ENCODE measurements around the gene THUMPD3. TPM values are rescaled to one million over a fixed set of nuclear protein-coding genes. Genes with fewer than 3 reads are reported as not detected.
A peak's percentile ranks its signal among the peaks of the same experiment; 100 is the strongest.

Gene THUMPD3
- total RNA-seq, 2 donors from 2014 or later: 28.8 to 38.7 TPM

DNA sequence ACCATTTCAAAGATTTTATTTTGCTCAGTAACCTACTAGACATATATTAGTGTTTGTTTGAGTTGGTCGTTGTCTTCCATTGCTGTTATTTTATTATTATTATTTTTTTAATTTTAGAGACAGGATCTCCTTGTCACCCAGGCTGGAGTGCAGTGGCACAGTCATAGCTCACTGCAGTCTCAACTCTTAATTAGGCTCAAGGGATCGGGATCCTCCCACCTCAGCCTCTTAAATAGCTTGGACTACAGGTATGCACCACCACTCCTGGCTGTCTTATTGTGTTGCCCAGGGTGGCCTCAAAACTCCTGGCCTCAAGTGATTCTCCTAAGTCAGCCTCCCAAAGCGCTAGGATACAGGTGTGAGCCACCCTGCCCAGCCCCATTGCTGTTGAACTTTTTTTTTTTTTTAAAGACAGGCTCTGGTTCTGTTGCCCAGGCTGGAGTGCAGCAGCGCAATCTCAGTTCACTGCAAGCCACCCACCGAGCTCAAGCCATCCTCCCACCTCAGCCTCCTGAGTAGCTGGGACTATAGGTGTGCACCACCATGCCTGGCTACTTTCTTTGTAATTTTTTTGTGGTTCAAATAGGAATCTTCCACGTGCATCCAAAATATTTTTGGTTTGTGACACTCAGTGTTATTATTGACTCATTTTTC is 52.8 kb downstream of the THUMPD3 start:
- Histone ChIP-seq H3K4me3 (no peak overlapping the region), H3K36me3 (no peaks in the 10 kb centered on the region), H3K27me3 (replicated peaks; ENCODE audit: insufficient read depth) (no peaks in the 10 kb centered on the region), H3K9me3 (no peaks in the 10 kb centered on the region), H3K4me1 (replicated peaks) (no peaks in the 10 kb centered on the region), H3K27ac (no peak overlapping the region)
- intact Hi-C loops (cut with DNase I): no loop called here
- DNase-seq (ENCODE audit: low spot score): no peak
- TF ChIP-seq, protein P1, sequence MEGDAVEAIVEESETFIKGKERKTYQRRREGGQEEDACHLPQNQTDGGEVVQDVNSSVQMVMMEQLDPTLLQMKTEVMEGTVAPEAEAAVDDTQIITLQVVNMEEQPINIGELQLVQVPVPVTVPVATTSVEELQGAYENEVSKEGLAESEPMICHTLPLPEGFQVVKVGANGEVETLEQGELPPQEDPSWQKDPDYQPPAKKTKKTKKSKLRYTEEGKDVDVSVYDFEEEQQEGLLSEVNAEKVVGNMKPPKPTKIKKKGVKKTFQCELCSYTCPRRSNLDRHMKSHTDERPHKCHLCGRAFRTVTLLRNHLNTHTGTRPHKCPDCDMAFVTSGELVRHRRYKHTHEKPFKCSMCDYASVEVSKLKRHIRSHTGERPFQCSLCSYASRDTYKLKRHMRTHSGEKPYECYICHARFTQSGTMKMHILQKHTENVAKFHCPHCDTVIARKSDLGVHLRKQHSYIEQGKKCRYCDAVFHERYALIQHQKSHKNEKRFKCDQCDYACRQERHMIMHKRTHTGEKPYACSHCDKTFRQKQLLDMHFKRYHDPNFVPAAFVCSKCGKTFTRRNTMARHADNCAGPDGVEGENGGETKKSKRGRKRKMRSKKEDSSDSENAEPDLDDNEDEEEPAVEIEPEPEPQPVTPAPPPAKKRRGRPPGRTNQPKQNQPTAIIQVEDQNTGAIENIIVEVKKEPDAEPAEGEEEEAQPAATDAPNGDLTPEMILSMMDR (IDR thresholded peaks at IDR 0.05): no peak
- no peak for TF ChIP-seq POLR2AphosphoS5 (IDR thresholded peaks at IDR 0.05)
- no peak for TF ChIP-seq POLR2A (IDR thresholded peaks at IDR 0.05)
- WGBS: 83% methylated on average over 6 of the region's 6 CpGs

DNA sequence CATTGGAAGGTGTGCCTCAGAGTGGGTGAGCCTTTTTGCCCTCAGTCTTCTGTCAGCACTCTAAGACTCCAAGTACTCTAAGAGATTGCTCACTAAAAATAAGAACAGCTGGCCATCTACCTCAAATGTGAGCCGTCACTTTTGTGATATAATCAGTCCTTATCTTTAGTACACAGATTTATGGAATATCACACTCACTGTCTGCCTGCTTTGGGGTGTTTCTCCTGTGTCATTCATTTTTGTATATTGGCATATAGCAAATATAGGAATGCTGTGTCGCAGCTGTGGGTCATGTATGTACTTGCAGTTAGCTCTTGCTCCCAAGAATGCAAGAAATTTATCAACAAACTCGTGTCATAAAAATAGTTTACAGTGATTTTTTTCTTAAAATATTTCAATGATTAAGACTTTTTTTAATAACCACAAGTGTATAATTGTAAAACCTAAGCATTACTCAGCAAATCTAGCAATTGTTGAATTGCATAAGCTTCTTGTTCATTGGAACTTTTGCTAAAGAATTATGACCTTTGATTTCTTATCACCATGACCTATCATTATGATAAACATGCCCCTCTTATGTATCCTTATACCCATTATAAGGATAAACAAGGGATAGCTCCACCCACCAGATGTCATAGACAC is 53.4 kb downstream of the THUMPD3 start:
- H3K4me1 ChIP-seq (replicated peaks): no peaks in the 10 kb centered on the region
- H3K27me3 ChIP-seq (replicated peaks; ENCODE audit: insufficient read depth): no peaks in the 10 kb centered on the region
- 38% methylated on average over 3 of the region's 3 CpGs for WGBS
- H3K9me3 ChIP-seq: no peaks in the 10 kb centered on the region
- no peaks in the 10 kb centered on the region for H3K36me3 ChIP-seq
- H3K27ac ChIP-seq: no peak overlapping the region
- intact Hi-C loops (cut with DNase I): no loop called here
- TF ChIP-seq POLR2AphosphoS5 (IDR thresholded peaks at IDR 0.05) (no peak), POLR2A (IDR thresholded peaks at IDR 0.05) (no peak)
- TF ChIP-seq, protein P1 (IDR thresholded peaks at IDR 0.05): no peak
- no peak for DNase-seq (ENCODE audit: low spot score)
- no peak overlapping the region for H3K4me3 ChIP-seq

DNA sequence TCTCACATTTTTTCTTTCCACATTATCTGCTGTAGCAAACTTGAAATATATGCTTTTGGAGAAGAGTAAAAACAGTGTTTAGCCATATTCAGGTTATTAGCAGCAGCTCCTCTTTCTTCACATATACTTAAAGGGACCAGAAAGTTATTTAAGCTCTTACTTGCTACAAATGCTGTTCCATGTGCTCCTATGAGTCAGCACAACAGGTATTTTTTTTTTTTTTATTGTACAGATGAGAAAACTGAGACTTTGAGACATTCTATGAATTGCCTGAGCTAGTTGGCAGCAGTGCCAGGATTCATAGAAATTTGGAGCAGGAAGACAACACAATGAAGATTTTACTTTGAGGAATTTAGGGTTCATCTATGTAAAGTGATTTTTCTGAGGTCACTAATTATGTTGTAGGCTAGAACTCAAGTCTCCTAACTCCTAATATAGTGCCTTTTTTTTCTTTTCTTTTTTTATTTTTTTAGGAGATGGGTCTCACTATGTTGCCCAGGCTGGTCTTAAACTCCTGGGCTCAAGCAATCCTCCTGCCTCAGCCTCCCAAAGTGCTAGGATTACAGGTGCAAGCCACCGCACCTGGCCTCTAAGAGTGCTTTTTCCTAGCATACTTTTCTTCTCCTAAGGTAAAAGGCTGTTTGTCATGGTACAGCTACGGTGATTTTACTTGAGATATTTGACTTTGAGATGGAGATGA is 58.1 kb downstream of the THUMPD3 start:
- no peaks in the 10 kb centered on the region for H3K36me3 ChIP-seq
- H3K4me3 ChIP-seq: no peak overlapping the region
- H3K9me3 ChIP-seq: no peaks in the 10 kb centered on the region
- intact Hi-C loops (cut with DNase I): loop anchor here (5.0 kb wide), 1 partner anchor 69 kb away; no protein-coding TSS in a partner anchor
- no peak for DNase-seq (ENCODE audit: low spot score)
- 63% methylated on average over 2 of the region's 2 CpGs for WGBS
- H3K27ac ChIP-seq: no peak overlapping the region
- TF ChIP-seq POLR2A (IDR thresholded peaks at IDR 0.05) (no peak), POLR2AphosphoS5 (IDR thresholded peaks at IDR 0.05) (no peak)
- TF ChIP-seq, protein P1 (IDR thresholded peaks at IDR 0.05): no peak
- H3K4me1 ChIP-seq (replicated peaks): peaks cover 6% of the 10 kb centered on the region
- H3K27me3 ChIP-seq (replicated peaks; ENCODE audit: insufficient read depth): no peaks in the 10 kb centered on the region

DNA sequence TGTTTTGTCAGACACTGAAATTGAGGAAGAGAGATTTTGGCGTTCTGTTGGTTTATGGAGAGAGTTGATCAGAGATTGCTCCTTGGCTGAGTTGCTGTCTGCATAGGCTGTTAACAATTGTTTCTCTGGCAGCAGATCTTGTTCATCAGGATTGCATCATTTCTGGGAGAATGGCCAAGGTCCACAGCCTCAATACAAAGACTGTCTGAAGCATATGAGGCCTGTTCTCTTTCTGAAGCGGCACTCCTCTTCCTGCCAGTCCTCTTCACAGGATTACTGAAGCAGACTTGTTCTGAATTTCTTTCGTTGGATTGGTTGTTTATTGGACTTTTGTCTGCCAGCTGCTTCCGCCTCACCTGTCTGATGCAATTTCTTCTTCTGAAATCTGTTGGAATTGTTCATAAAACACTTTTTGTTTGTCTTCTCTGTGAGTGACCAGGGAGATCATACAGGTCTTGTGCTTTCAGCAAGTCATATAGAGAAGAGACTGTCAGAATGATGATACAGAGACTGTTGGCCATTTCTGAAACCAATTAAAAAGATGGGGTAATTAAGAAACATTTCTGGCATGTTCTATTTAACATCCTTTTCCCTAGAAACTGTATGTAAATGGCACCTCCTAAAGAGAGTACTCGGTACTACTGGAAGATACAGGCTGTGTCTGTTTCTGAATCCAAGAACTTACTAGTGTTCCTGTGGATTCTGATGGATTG is 60.0 kb downstream of the THUMPD3 start:
- Histone ChIP-seq H3K27ac (peak overlapping the region; percentile 78 to 89), H3K36me3 (no peaks in the 10 kb centered on the region), H3K4me3 (no peak overlapping the region), H3K27me3 (replicated peaks; ENCODE audit: insufficient read depth) (no peaks in the 10 kb centered on the region), H3K9me3 (no peaks in the 10 kb centered on the region), H3K4me1 (replicated peaks) (peaks cover 6% of the 10 kb centered on the region)
- intact Hi-C loops (cut with DNase I): loop anchor here (5.0 kb wide), 1 partner anchor 71 kb away; no protein-coding TSS in a partner anchor
- TF ChIP-seq, protein P1 (IDR thresholded peaks at IDR 0.05): peak in 3 of 4 experiments; percentile 19 to 66 (median 66)
- peak; percentile 54 for TF ChIP-seq POLR2A (IDR thresholded peaks at IDR 0.05)
- TF ChIP-seq POLR2AphosphoS5 (IDR thresholded peaks at IDR 0.05): peak; percentile 97
- 3% methylated on average over 5 of the region's 5 CpGs for WGBS
- DNase-seq (ENCODE audit: low spot score): peak; percentile 97

All from prostate gland (tissue), 2 donors.